ENCODE data around the gene RNF151. TPM values are rescaled to one million over a fixed set of nuclear protein-coding genes. Genes with fewer than 3 reads are reported as not detected.

Gene RNF151
- total and polyA plus RNA-seq, 2 donors from 2014 or later, result not detected

GRCh38 chr16:1930338-1930720, 36.3 kb upstream of the RNF151 start:
- no peak for FAIRE-seq
- intact Hi-C loops (cut with DNase I), result no loop called here

DNA sequence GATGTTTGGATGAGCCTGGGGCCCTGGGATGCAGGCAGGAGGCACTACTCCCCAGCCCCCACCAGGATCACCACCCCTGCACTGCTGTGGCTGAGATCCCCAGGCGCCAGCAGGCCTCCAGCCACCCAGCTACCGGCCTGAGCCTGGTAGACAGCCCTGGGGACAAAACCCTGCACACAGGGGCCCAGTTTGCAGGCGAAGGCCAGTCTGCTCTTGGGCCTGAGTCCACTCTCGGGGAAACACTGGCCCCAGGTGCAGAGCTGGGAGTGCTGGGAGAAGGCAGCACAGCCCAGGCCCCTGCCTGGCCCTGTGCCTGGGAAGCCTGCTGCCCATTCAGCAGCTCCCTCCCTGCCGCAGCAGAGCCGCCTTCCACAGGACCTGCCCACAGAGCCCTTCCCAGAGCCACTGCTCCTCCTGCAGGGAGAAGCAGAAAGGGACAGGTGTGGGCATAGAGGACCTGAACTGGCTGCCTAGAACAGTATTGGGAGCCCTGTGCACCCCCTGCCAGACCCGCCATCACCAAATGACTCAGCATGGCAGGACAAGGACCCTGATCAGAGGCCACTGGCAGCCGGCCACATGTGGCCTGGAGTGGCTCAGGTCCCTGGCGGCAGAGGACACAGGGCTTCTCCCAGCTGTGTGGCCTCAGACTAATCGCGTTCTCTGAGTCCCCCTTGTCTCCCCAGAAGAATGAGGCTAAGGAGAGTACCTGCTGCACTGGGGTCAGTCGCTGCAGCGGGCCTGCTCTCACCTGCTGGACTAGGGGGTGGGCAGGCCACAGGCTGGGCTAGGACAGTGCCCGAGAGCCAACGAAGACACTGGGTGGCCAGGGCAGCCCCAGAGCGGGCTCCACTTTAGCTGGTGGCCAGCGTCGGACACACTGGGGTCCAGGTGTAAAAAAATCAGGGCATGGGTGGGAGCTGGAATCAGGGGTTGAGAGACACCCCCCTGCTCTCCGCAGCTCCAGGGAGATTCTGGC, 34.3 kb upstream of the RNF151 start:
- no peak overlapping the region for H3K4me3 ChIP-seq (ENCODE audit: low read length in 3 of 3)
- H3K9ac ChIP-seq (ENCODE audit: low read length in 3 of 3), result no peak overlapping the region
- peak; percentile 25 for TF ChIP-seq CTCF (IDR thresholded peaks at IDR 0.05; ENCODE audit: borderline replicate concordance, extremely low read depth, insufficient read depth)
- DNase-seq, result peak in 1 of 5 donors; percentile 48
- no peaks in the 10 kb centered on the region for H3K27me3 ChIP-seq (ENCODE audit: control insufficient read depth, insufficient read depth, low read length)
- H3K36me3 ChIP-seq (ENCODE audit: control insufficient read depth in 2 of 3, insufficient read depth in 3 of 3, low read length in 3 of 3), result no peaks in the 10 kb centered on the region
- no peak for FAIRE-seq
- H3K9me3 ChIP-seq (ENCODE audit: control insufficient read depth in 2 of 3, insufficient read depth in 1 of 3, low read length in 3 of 3), result no peaks in the 10 kb centered on the region
- intact Hi-C loops (cut with DNase I), result no loop called here
- no peak overlapping the region for H3K27ac ChIP-seq (ENCODE audit: low read depth in 2 of 2, low read length in 2 of 2)
- no peaks in the 10 kb centered on the region for H3K4me1 ChIP-seq (ENCODE audit: control insufficient read depth in 2 of 3, insufficient read depth in 2 of 3, low read depth in 1 of 3, low read length in 3 of 3)

More at GRCh38 chr16:1930338-1930720, 36.3 kb upstream of the RNF151 start:
- Histone ChIP-seq H3K9ac (ENCODE audit: low read length in 3 of 3) (no peak overlapping the region), H3K27ac (ENCODE audit: low read depth in 2 of 2, low read length in 2 of 2) (no peak overlapping the region), H3K4me3 (ENCODE audit: low read length in 3 of 3) (no peak overlapping the region), H3K9me3 (ENCODE audit: control insufficient read depth in 2 of 3, insufficient read depth in 1 of 3, low read length in 3 of 3) (no peaks in the 10 kb centered on the region), H3K36me3 (ENCODE audit: control insufficient read depth in 2 of 3, insufficient read depth in 3 of 3, low read length in 3 of 3) (no peaks in the 10 kb centered on the region), H3K4me1 (ENCODE audit: control insufficient read depth in 2 of 3, insufficient read depth in 2 of 3, low read depth in 1 of 3, low read length in 3 of 3) (no peaks in the 10 kb centered on the region), H3K27me3 (ENCODE audit: control insufficient read depth, insufficient read depth, low read length) (no peaks in the 10 kb centered on the region)
- no peak for DNase-seq
- no peak for TF ChIP-seq CTCF (IDR thresholded peaks at IDR 0.05; ENCODE audit: borderline replicate concordance, extremely low read depth, insufficient read depth)

GRCh38 chr16:1933097-1933661, 33.5 kb upstream of the RNF151 start:
- FAIRE-seq (no peak), DNase-seq (peak in 1 of 5 donors; percentile 51)
- Histone ChIP-seq H3K27me3 (ENCODE audit: control insufficient read depth, insufficient read depth, low read length) (no peaks in the 10 kb centered on the region), H3K36me3 (ENCODE audit: control insufficient read depth in 2 of 3, insufficient read depth in 3 of 3, low read length in 3 of 3) (peaks cover 0 to 4% (median 3%) of the 10 kb centered on the region in 3 donors), H3K9me3 (ENCODE audit: control insufficient read depth in 2 of 3, insufficient read depth in 1 of 3, low read length in 3 of 3) (no peaks in the 10 kb centered on the region), H3K9ac (ENCODE audit: low read length in 3 of 3) (no peak overlapping the region), H3K27ac (ENCODE audit: low read depth in 2 of 2, low read length in 2 of 2) (no peak overlapping the region), H3K4me3 (ENCODE audit: low read length in 3 of 3) (no peak overlapping the region), H3K4me1 (ENCODE audit: control insufficient read depth in 2 of 3, insufficient read depth in 2 of 3, low read depth in 1 of 3, low read length in 3 of 3) (no peaks in the 10 kb centered on the region)
- TF ChIP-seq CTCF (IDR thresholded peaks at IDR 0.05; ENCODE audit: borderline replicate concordance, extremely low read depth, insufficient read depth), result no peak
- intact Hi-C loops (cut with DNase I), result no loop called here
